K562 (cell line): Measurements from ENCODE around the gene MPND. TPM values are rescaled to one million over a fixed set of nuclear protein-coding genes. Genes with fewer than 3 reads are reported as not detected.

Experiments used
- C11orf30 ChIP-seq: fragments of 450-650 bp; IDR thresholded peaks from 2 replicates; pipeline ENCODE4 v1.6.1; 2016; ENCODE audit warnings: low read depth, mild to moderate bottlenecking
- DIDO1 ChIP-seq: fragments of 450-650 bp; IDR thresholded peaks from 2 replicates; pipeline ENCODE4 v1.6.1; 2016; ENCODE audit warnings: low read depth, missing biosample characterization, missing genetic modification characterization
- EP400 ChIP-seq: fragments of 450-650 bp; IDR thresholded peaks from 2 replicates; pipeline ENCODE4 v1.6.1; 2017; ENCODE audit warnings: antibody characterized with exemption, mild to moderate bottlenecking, moderate library complexity
- FIP1L1 ChIP-seq: fragments of 200-400 bp; formaldehyde crosslinking; IDR thresholded peaks from 2 replicates; pipeline ENCODE4 v1.6.1; 2018; ENCODE audit warnings: mild to moderate bottlenecking, low read depth, low read length; ENCODE audit not compliant: poor library complexity, severe bottlenecking
- KAT7 ChIP-seq: sonication (generic); formaldehyde crosslinking; IDR thresholded peaks from 2 replicates; pipeline ENCODE4 v1.8.0; 2022; ENCODE audit warnings: missing genetic modification reagents, mild to moderate bottlenecking, borderline replicate concordance
- MECOM ChIP-seq: fragments of 250-450 bp; sonication (Bioruptor Pico); IDR thresholded peaks from 2 replicates; pipeline ENCODE4 v1.8.0; 2022; ENCODE audit warnings: inconsistent platforms
- MEF2D ChIP-seq: conservative IDR thresholded peaks from 2 replicates; pipeline ENCODE4 v1.6.1; 2016; ENCODE audit warnings: low read depth, missing genetic modification characterization, missing compliant biosample characterization
- PCBP2 ChIP-seq: fragments of 200-400 bp; formaldehyde crosslinking; IDR thresholded peaks from 2 replicates; pipeline ENCODE4 v1.6.1; 2018; ENCODE audit warnings: low read length, low read depth, mild to moderate bottlenecking, moderate library complexity; ENCODE audit not compliant: poor library complexity, severe bottlenecking
- PHB ChIP-seq: fragments of 250-450 bp; sonication (Bioruptor Pico); IDR thresholded peaks from 2 replicates; pipeline ENCODE4 v1.5.0; 2021
- PHTF2 ChIP-seq: fragments of 250-450 bp; sonication (Bioruptor Pico); IDR thresholded peaks from 2 replicates; pipeline ENCODE4 v1.5.0; 2021; ENCODE audit warnings: mild to moderate bottlenecking
- PYGO2 ChIP-seq: fragments of 450-650 bp; IDR thresholded peaks from 2 replicates; pipeline ENCODE4 v1.6.1; 2016; ENCODE audit warnings: mild to moderate bottlenecking, missing genetic modification characterization, moderate library complexity, missing compliant biosample characterization
- RBM22 ChIP-seq: fragments of 200-400 bp; formaldehyde crosslinking; IDR thresholded peaks from 2 replicates; pipeline ENCODE4 v1.6.1; 2018; ENCODE audit warnings: low read length, low read depth; ENCODE audit not compliant: poor library complexity, severe bottlenecking
- SIN3A ChIP-seq, 2 experiments: fragments of 150-350 bp in 1 of 2; IDR thresholded peaks; 2 replicates each; pipeline ENCODE4 v1.6.1; 2011 to 2016; ENCODE audit warnings: borderline replicate concordance in 2 of 2, low read depth in 2 of 2, low read length in 2 of 2, mild to moderate bottlenecking in 2 of 2, moderate library complexity in 2 of 2; ENCODE audit not compliant: control insufficient read depth in 1 of 2
- SMARCB1 ChIP-seq: IDR thresholded peaks from 2 replicates; pipeline ENCODE4 v1.6.1; 2011; ENCODE audit warnings: improper control_type of control experiment, low read depth; ENCODE audit not compliant: insufficient read length
- TAL1 ChIP-seq: fragments of 450-650 bp; IDR thresholded peaks from 2 replicates; pipeline ENCODE4 v1.6.1; 2016; ENCODE audit warnings: mild to moderate bottlenecking
- TCF3 ChIP-seq: sonication (generic); formaldehyde crosslinking; IDR thresholded peaks from 2 replicates; pipeline ENCODE4 v1.4.0; 2020; ENCODE audit warnings: mild to moderate bottlenecking, missing genetic modification reagents
- ZFPM2 ChIP-seq: fragments of 250-450 bp; sonication (Bioruptor Pico); IDR thresholded peaks from 2 replicates; pipeline ENCODE4 v1.5.1; 2022; ENCODE audit warnings: mild to moderate bottlenecking
- ZNF134 ChIP-seq: fragments of 250-450 bp; sonication (Bioruptor Pico); conservative IDR thresholded peaks from 2 replicates; pipeline ENCODE4 v1.4.0; 2020
- ZNF384 ChIP-seq: IDR thresholded peaks from 2 replicates; pipeline ENCODE4 v1.6.1; 2012; ENCODE audit warnings: low read depth, low read length, improper control_type of control experiment
- ZNF696 ChIP-seq: fragments of 250-450 bp; sonication (Bioruptor Pico); conservative IDR thresholded peaks from 2 replicates; pipeline ENCODE4 v1.4.0; 2020; ENCODE audit warnings: mild to moderate bottlenecking, moderate library complexity
- ZSCAN29 ChIP-seq: fragments of 450-650 bp; IDR thresholded peaks from 2 replicates; pipeline ENCODE4 v1.6.1; 2017
- polyA plus RNA-seq, 8 experiments: library from polyadenylated mRNA; depleted of rRNA in 4 of 8; stranded (reverse) in 5 of 8; unstranded in 3 of 8; fragments of >200 nt; fragmentation: Nextera tagmentation in 2 of 8; fragmentation: Illumina TruSeq in 1 of 8; extraction: Ambion mirVana in 2 of 8; extraction: Trizol in 1 of 8; gene quantifications; 2 replicates each; pipeline versions ENCODE4 v1.2.1 to v1.2.3, GENCODE V29; 2011 to 2014; ENCODE audit warnings: inconsistent platforms in 1 of 8, missing spikeins in 1 of 8
- total RNA-seq, 7 experiments: library from RNA; depleted of rRNA in 6 of 7; stranded (reverse); fragments of >200 nt in 6 of 7; fragmentation: Illumina TruSeq in 2 of 7; extraction: Trizol in 2 of 7; gene quantifications; 2 replicates each; pipeline versions ENCODE4 v1.2.1 to v1.2.3, GENCODE V29; 2011 to 2021; ENCODE audit warnings: low replicate concordance in 1 of 7
- TF ChIP-seq, protein P1 (sequence below): fragments of 450-650 bp; formaldehyde crosslinking; IDR thresholded peaks from 2 replicates; pipeline ENCODE4 v1.4.0; 2022; ENCODE audit warnings: missing genetic modification characterization
- TF ChIP-seq, protein P2 (sequence below): IDR thresholded peaks from 2 replicates; pipeline ENCODE4 v1.6.1; 2011; ENCODE audit warnings: borderline replicate concordance, low read depth, mild to moderate bottlenecking, moderate library complexity, low read length; ENCODE audit not compliant: insufficient read depth, poor library complexity, severe bottlenecking

Gene MPND
- total and polyA plus RNA-seq, 9 of the 15 experiments (the other 6 are each of a cell fraction or from before 2014, with no cell fraction given), result 0.25 to 14.0 (median 3.9) TPM

DNA sequence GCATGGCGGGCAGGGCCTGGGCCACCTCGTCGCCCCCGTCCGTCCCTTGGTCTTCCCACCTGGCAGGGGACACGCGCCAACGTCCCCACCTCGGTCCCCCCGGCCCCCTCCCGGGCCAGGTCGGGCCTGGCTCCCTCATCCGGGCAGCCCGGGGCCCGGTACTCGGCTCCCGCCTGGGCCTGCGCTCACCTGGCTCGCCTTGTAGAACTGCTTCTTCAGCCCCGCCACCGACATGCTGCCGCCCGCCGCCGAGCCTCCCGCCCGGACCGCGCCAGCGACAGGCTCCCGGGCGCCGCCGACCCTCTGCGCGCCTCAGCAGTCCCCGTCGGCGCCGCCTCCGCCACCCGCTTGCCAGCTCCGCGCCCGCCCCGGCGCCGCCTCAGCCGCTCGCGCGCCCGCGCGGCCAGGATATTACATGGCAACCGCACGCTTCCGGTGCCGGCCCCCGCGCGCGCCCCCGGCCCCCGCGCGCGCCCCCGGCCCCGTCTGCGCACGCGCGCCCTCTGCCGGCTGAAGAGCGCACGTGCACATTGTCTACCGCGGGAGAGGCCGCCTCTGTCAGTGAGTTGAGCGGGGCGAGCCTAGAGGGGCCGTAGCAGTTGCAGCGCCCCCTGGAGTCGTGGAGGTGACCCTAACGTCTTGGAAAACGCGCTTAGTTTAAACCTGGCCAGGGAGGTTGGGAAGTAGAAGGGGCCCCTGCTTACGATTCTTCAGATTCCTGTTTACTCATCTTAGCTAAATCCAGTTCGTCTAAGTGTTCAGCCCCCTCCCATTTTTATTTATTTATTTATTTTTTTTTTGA lies 57.0 kb downstream of the MPND start, which contains the start of gene SH3GL1 (continued):
- TF ChIP-seq, protein P1, sequence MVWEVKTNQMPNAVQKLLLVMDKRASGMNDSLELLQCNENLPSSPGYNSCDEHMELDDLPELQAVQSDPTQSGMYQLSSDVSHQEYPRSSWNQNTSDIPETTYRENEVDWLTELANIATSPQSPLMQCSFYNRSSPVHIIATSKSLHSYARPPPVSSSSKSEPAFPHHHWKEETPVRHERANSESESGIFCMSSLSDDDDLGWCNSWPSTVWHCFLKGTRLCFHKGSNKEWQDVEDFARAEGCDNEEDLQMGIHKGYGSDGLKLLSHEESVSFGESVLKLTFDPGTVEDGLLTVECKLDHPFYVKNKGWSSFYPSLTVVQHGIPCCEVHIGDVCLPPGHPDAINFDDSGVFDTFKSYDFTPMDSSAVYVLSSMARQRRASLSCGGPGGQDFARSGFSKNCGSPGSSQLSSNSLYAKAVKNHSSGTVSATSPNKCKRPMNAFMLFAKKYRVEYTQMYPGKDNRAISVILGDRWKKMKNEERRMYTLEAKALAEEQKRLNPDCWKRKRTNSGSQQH (CRISPR knock-in tag), result no peak
- TF ChIP-seq MECOM, result no peak
- TF ChIP-seq C11orf30, result peak; percentile 45; the same call in 1 of the 2 replicates
- TF ChIP-seq KAT7 (CRISPR knock-in tag), result peak; percentile 22; the same call in 1 of the 2 replicates
- no peak for TF ChIP-seq PCBP2
- peak; percentile 24; the same call in 1 of the 2 replicates for TF ChIP-seq DIDO1
- TF ChIP-seq RBM22, result no peak
- peak; percentile 72; the same call in 1 of the 2 replicates for TF ChIP-seq EP400
- no peak for TF ChIP-seq ZFPM2
- peak; percentile 21 to 83; a peak in 2 of 4 replicates for TF ChIP-seq SIN3A (IDR thresholded peaks at IDR 0.05; ENCODE audit: borderline replicate concordance in 2 of 2, control insufficient read depth in 1 of 2, low read depth in 2 of 2, low read length in 2 of 2)
- TF ChIP-seq, protein P2, sequence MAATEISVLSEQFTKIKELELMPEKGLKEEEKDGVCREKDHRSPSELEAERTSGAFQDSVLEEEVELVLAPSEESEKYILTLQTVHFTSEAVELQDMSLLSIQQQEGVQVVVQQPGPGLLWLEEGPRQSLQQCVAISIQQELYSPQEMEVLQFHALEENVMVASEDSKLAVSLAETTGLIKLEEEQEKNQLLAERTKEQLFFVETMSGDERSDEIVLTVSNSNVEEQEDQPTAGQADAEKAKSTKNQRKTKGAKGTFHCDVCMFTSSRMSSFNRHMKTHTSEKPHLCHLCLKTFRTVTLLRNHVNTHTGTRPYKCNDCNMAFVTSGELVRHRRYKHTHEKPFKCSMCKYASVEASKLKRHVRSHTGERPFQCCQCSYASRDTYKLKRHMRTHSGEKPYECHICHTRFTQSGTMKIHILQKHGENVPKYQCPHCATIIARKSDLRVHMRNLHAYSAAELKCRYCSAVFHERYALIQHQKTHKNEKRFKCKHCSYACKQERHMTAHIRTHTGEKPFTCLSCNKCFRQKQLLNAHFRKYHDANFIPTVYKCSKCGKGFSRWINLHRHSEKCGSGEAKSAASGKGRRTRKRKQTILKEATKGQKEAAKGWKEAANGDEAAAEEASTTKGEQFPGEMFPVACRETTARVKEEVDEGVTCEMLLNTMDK, result peak; percentile 94
- no peak for TF ChIP-seq PHTF2 (CRISPR knock-in tag)
- TF ChIP-seq FIP1L1, result no peak
- no peak; the same call in 1 of the 2 replicates for TF ChIP-seq ZNF384
- TF ChIP-seq PYGO2 (tag), result no peak
- no peak for TF ChIP-seq SMARCB1
- TF ChIP-seq TCF3 (CRISPR knock-in tag), result peak; percentile 35; the same call in 1 of the 2 replicates
- TF ChIP-seq ZSCAN29, result no peak
- no peak for TF ChIP-seq PHB (CRISPR knock-in tag)
- 0 out of 2 replicates have a peak, but pooled peaks have one; percentile 3 for TF ChIP-seq TAL1
- no peak for TF ChIP-seq ZNF696 (CRISPR knock-in tag)
- no peak for TF ChIP-seq MEF2D
- TF ChIP-seq ZNF134 (CRISPR knock-in tag), result no peak
